WTC11 (cell line): ENCODE data around the gene GABRA4. TPM values are rescaled to one million over a fixed set of nuclear protein-coding genes. Genes with fewer than 3 reads are reported as not detected.

ENCODE experiments used
- CBFB ChIP-seq: sonication (generic); formaldehyde crosslinking; IDR thresholded peaks from 2 replicates; pipeline ENCODE4 v1.8.1; 2022; ENCODE audit warnings: mild to moderate bottlenecking, low read depth, missing genetic modification reagents
- CDX4 ChIP-seq: fragments of 250-450 bp; sonication (Bioruptor Pico); IDR thresholded peaks from 2 replicates; pipeline ENCODE4 v1.9.0; 2021; ENCODE audit warnings: moderate library complexity, mild to moderate bottlenecking, inconsistent platforms, borderline replicate concordance
- E2F5 ChIP-seq: sonication (generic); formaldehyde crosslinking; IDR thresholded peaks from 2 replicates; pipeline ENCODE4 v1.8.1; 2022; ENCODE audit warnings: mild to moderate bottlenecking, moderate library complexity, missing genetic modification reagents
- ELF4 ChIP-seq: sonication (generic); formaldehyde crosslinking; IDR thresholded peaks from 2 replicates; pipeline ENCODE4 v1.8.1; 2022; ENCODE audit warnings: low read depth, mild to moderate bottlenecking, moderate library complexity, missing genetic modification reagents
- ERG ChIP-seq: fragments of 250-450 bp; sonication (Bioruptor Pico); IDR thresholded peaks from 2 replicates; pipeline ENCODE4 v1.8.0; 2021; ENCODE audit warnings: mild to moderate bottlenecking
- ETV6 ChIP-seq: sonication (generic); formaldehyde crosslinking; IDR thresholded peaks from 2 replicates; pipeline ENCODE4 v1.8.1; 2022; ENCODE audit warnings: mild to moderate bottlenecking, missing genetic modification reagents
- GTF2I ChIP-seq: fragments of 250-450 bp; sonication (Bioruptor Pico); conservative IDR thresholded peaks from 2 replicates; pipeline ENCODE4 v1.4.0; 2021; ENCODE audit warnings: mild to moderate bottlenecking
- HMGXB4 ChIP-seq: sonication (generic); formaldehyde crosslinking; IDR thresholded peaks from 2 replicates; pipeline ENCODE4 v1.8.1; 2023; ENCODE audit warnings: mild to moderate bottlenecking, moderate library complexity, missing genetic modification reagents
- JAZF1 ChIP-seq: fragments of 250-450 bp; sonication (Bioruptor Pico); IDR thresholded peaks from 2 replicates; pipeline ENCODE4 v1.9.0; 2021; ENCODE audit warnings: moderate library complexity, mild to moderate bottlenecking, inconsistent platforms
- KAT7 ChIP-seq: sonication (generic); formaldehyde crosslinking; IDR thresholded peaks from 2 replicates; pipeline ENCODE4 v1.8.1; 2023; ENCODE audit warnings: missing genetic modification reagents, mild to moderate bottlenecking, borderline replicate concordance
- MAX ChIP-seq: sonication (generic); formaldehyde crosslinking; IDR thresholded peaks from 2 replicates; pipeline ENCODE4 v1.8.0; 2022; ENCODE audit warnings: mild to moderate bottlenecking, missing genetic modification reagents
- MLX ChIP-seq: sonication (generic); formaldehyde crosslinking; IDR thresholded peaks from 2 replicates; pipeline ENCODE4 v1.8.1; 2023; ENCODE audit warnings: mild to moderate bottlenecking, missing genetic modification reagents, moderate library complexity
- MXD4 ChIP-seq: fragments of 250-450 bp; sonication (Bioruptor Pico); IDR thresholded peaks from 2 replicates; pipeline ENCODE4 v1.8.0; 2021; ENCODE audit warnings: mild to moderate bottlenecking, moderate library complexity, borderline replicate concordance
- NFATC4 ChIP-seq: fragments of 250-450 bp; sonication (Bioruptor Pico); IDR thresholded peaks from 2 replicates; pipeline ENCODE4 v1.9.0; 2021; ENCODE audit warnings: mild to moderate bottlenecking
- NFE2L1 ChIP-seq: sonication (generic); formaldehyde crosslinking; IDR thresholded peaks from 2 replicates; pipeline ENCODE4 v1.8.1; 2023; ENCODE audit warnings: missing genetic modification reagents
- NFYB ChIP-seq: sonication (generic); formaldehyde crosslinking; conservative IDR thresholded peaks from 2 replicates; pipeline ENCODE4 v1.8.0; 2022; ENCODE audit warnings: low read depth, missing genetic modification reagents
- NR3C1 ChIP-seq: sonication (generic); formaldehyde crosslinking; conservative IDR thresholded peaks from 2 replicates; pipeline ENCODE4 v1.8.1; 2023; ENCODE audit warnings: low read depth, mild to moderate bottlenecking, missing genetic modification reagents
- OVOL2 ChIP-seq: fragments of 250-450 bp; sonication (Bioruptor Pico); IDR thresholded peaks from 2 replicates; pipeline ENCODE4 v1.9.0; 2021; ENCODE audit warnings: mild to moderate bottlenecking, borderline replicate concordance
- STAT6 ChIP-seq: sonication (generic); formaldehyde crosslinking; conservative IDR thresholded peaks from 2 replicates; pipeline ENCODE4 v1.8.1; 2023; ENCODE audit warnings: mild to moderate bottlenecking, low read depth, missing genetic modification reagents, moderate library complexity
- TEAD1 ChIP-seq: sonication (generic); formaldehyde crosslinking; IDR thresholded peaks from 2 replicates; pipeline ENCODE4 v1.8.0; 2022; ENCODE audit warnings: mild to moderate bottlenecking, missing genetic modification reagents
- USF2 ChIP-seq: sonication (generic); formaldehyde crosslinking; IDR thresholded peaks from 2 replicates; pipeline ENCODE4 v1.8.1; 2023; ENCODE audit warnings: mild to moderate bottlenecking, missing genetic modification reagents, moderate library complexity
- ZBTB21 ChIP-seq: sonication (generic); formaldehyde crosslinking; IDR thresholded peaks from 2 replicates; pipeline ENCODE4 v1.8.1; 2023; ENCODE audit warnings: mild to moderate bottlenecking, missing genetic modification reagents, borderline replicate concordance
- ZBTB43 ChIP-seq: sonication (generic); formaldehyde crosslinking; IDR thresholded peaks from 2 replicates; pipeline ENCODE4 v1.8.1; 2023; ENCODE audit warnings: mild to moderate bottlenecking, missing genetic modification reagents
- ZNF263 ChIP-seq: sonication (generic); formaldehyde crosslinking; IDR thresholded peaks from 2 replicates; pipeline ENCODE4 v1.8.1; 2022; ENCODE audit warnings: low read depth, mild to moderate bottlenecking, moderate library complexity, missing genetic modification reagents
- ZNF425 ChIP-seq: fragments of 250-450 bp; sonication (Bioruptor Pico); conservative IDR thresholded peaks from 2 replicates; pipeline ENCODE4 v1.9.0; 2021; ENCODE audit warnings: mild to moderate bottlenecking
- total RNA-seq: library from RNA; stranded (reverse); gene quantifications from 3 replicates; pipeline ENCODE4 v1.2.3, GENCODE V29; 2021

GABRA4 gene
- total RNA-seq, 1 experiment from 2014 or later, result 0.20 TPM

GRCh38 chr4:47032405-47033106 lies 39.2 kb upstream of the GABRA4 start (continued):
- TF ChIP-seq CBFB (CRISPR knock-in tag) (no peak), E2F5 (no peak), ZNF425 (CRISPR knock-in tag) (no peak), NR3C1 (no peak), USF2 (no peak), ELF4 (CRISPR knock-in tag) (no peak), MLX (CRISPR knock-in tag) (no peak), NFYB (CRISPR knock-in tag) (no peak), HMGXB4 (CRISPR knock-in tag) (peak; percentile 82), ETV6 (peak; percentile 29; the same call in 1 of the 2 replicates), MXD4 (CRISPR knock-in tag) (no peak), NFATC4 (CRISPR knock-in tag) (no peak), ZNF263 (no peak), ERG (no peak), OVOL2 (CRISPR knock-in tag) (no peak), ZBTB43 (CRISPR knock-in tag) (0 out of 2 replicates have a peak, but pooled peaks have one; percentile 32), NFE2L1 (no peak), CDX4 (CRISPR knock-in tag) (no peak), JAZF1 (no peak), KAT7 (no peak), GTF2I (CRISPR knock-in tag) (no peak), TEAD1 (CRISPR knock-in tag) (no peak), MAX (CRISPR knock-in tag) (peak; percentile 32; the same call in 1 of the 2 replicates), STAT6 (CRISPR knock-in tag) (no peak), ZBTB21 (CRISPR knock-in tag) (no peak)
